Endothelial cell of umbilical vein (primary cell): Measurements from ENCODE around the gene HDAC11. TPM values are rescaled to one million over a fixed set of nuclear protein-coding genes. Genes with fewer than 3 reads are reported as not detected.

ENCODE experiments used
- BruUV-seq: library from RNA; stranded (reverse); fragments of 400-500 nt; replicated peaks from 2 replicates; lab custom pipeline; 2021; lab: Mats Ljungman, UMichigan
- CTCF ChIA-PET: fragments of 300-600, 350-600 bp; sonication (Branson Sonifier 250); formaldehyde crosslinking; loops from one replicate; lab custom pipeline; 2021; ENCODE audit warnings: antibody characterized with exemption, inconsistent platforms; lab: Charles Lee
- POLR2A ChIA-PET: fragments of 300-600, 350-600 bp; sonication (Branson Sonifier 250); formaldehyde crosslinking; loops from one replicate; lab custom pipeline; 2021; ENCODE audit warnings: antibody characterized with exemption, inconsistent platforms; lab: Charles Lee
- DNase-seq: peaks from one replicate; pipeline ENCODE4 v3.0.0-alpha.2; 2011; ENCODE audit warnings: low read depth, low spot score
- FAIRE-seq: peaks from 2 replicates; lab custom pipeline; 2011; peaks lifted over from hg19 to GRCh38; lab: Jason Lieb, UNC
- H2AFZ ChIP-seq: 2 replicates; pipeline ENCODE4 v1.6.0; 2012; ENCODE audit warnings: low read depth, low read length, control low read depth, inconsistent platforms
- H3K27ac ChIP-seq: 2 replicates; pipeline ENCODE4 v1.5.1; 2011; ENCODE audit warnings: low read depth, mild to moderate bottlenecking, control low read depth, low read length, moderate library complexity; ENCODE audit not compliant: insufficient read depth
- H3K27me3 ChIP-seq, 2 experiments: 2 replicates each; pipeline versions ENCODE4 v1.6.0 to v1.6.1; 2011; ENCODE audit warnings: low read length in 2 of 2, mixed read lengths in 1 of 2; ENCODE audit not compliant: control insufficient read depth in 2 of 2, insufficient read depth in 2 of 2
- H3K36me3 ChIP-seq, 2 experiments: 2 replicates in 1 of 2; 3 replicates in 1 of 2; pipeline ENCODE4 v1.5.1; 2011; ENCODE audit warnings: low read length in 2 of 2, mild to moderate bottlenecking in 1 of 2, moderate library complexity in 1 of 2; ENCODE audit not compliant: control insufficient read depth in 2 of 2, insufficient read depth in 2 of 2; ENCODE audit errors: extremely low read depth in 1 of 2
- H3K4me1 ChIP-seq: 3 replicates; pipeline ENCODE4 v1.5.1; 2011; ENCODE audit warnings: mild to moderate bottlenecking, low read length; ENCODE audit not compliant: control insufficient read depth, insufficient read depth; ENCODE audit errors: extremely low read depth
- H3K4me2 ChIP-seq: 2 replicates; pipeline ENCODE4 v1.6.1; 2011; ENCODE audit warnings: low read length, control low read depth, mixed read lengths; ENCODE audit not compliant: insufficient read depth
- H3K4me3 ChIP-seq, 3 experiments: fragments of 200-600 bp in 1 of 3; sonication (generic), shearing (Covaris generic) in 1 of 3; replicated peaks in 1 of 3; 2 replicates each; pipeline ENCODE4 v1.5.1; 2011 to 2016; ENCODE audit warnings: control low read depth in 3 of 3, low read length in 3 of 3, mild to moderate bottlenecking in 2 of 3, inconsistent platforms in 1 of 3, low read depth in 1 of 3, moderate library complexity in 1 of 3; ENCODE audit not compliant: insufficient read depth in 1 of 3
- H3K79me2 ChIP-seq: 2 replicates; pipeline ENCODE4 v1.6.0; 2012; ENCODE audit warnings: low read length, inconsistent platforms; ENCODE audit not compliant: control insufficient read depth, insufficient read depth
- H3K9ac ChIP-seq: replicated peaks from 2 replicates; pipeline ENCODE3; 2011; ENCODE audit warnings: low read length, control low read depth; ENCODE audit not compliant: insufficient read depth; ENCODE audit errors: extremely low read depth
- H3K9me1 ChIP-seq: replicated peaks from 3 replicates; pipeline ENCODE4 v1.6.0; 2011; ENCODE audit warnings: mild to moderate bottlenecking, low read length; ENCODE audit not compliant: control insufficient read depth, insufficient read depth; ENCODE audit errors: extremely low read depth
- H3K9me3 ChIP-seq: replicated peaks from 2 replicates; pipeline ENCODE4 v1.5.1; 2012; ENCODE audit warnings: low read length, inconsistent platforms; ENCODE audit not compliant: control insufficient read depth, insufficient read depth
- H4K20me1 ChIP-seq: replicated peaks from 2 replicates; pipeline ENCODE3; 2011; ENCODE audit warnings: mild to moderate bottlenecking, low read length; ENCODE audit not compliant: control insufficient read depth, insufficient read depth; ENCODE audit errors: extremely low read depth
- EZH2 ChIP-seq: IDR thresholded peaks from 2 replicates; pipeline ENCODE4 v1.6.1; 2012; ENCODE audit warnings: borderline replicate concordance, low read depth, mild to moderate bottlenecking, moderate library complexity, low read length, inconsistent platforms; ENCODE audit not compliant: severe bottlenecking
- FOS ChIP-seq: IDR thresholded peaks from 2 replicates; pipeline ENCODE4 v1.6.1; 2011; ENCODE audit warnings: mild to moderate bottlenecking, low read length, moderate library complexity, borderline replicate concordance; ENCODE audit not compliant: insufficient read depth
- GATA2 ChIP-seq: IDR thresholded peaks from 2 replicates; pipeline ENCODE4 v1.7.0; 2011; ENCODE audit warnings: low read depth, mild to moderate bottlenecking, moderate library complexity, mixed read lengths, low read length; ENCODE audit not compliant: insufficient read length, insufficient read depth
- JUN ChIP-seq: IDR thresholded peaks from 2 replicates; pipeline ENCODE4 v1.6.1; 2011; ENCODE audit warnings: borderline replicate concordance, low read depth; ENCODE audit not compliant: insufficient read length, insufficient read depth
- MYC ChIP-seq: IDR thresholded peaks from one replicate; pipeline ENCODE4 v1.6.1; 2011; ENCODE audit warnings: mild to moderate bottlenecking, low read depth, low read length
- POLR2A ChIP-seq: IDR thresholded peaks from 2 replicates; pipeline ENCODE4 v1.6.1; 2012; ENCODE audit warnings: low read depth, mild to moderate bottlenecking, control low read depth, low read length
- POLR2AphosphoS5 ChIP-seq: IDR thresholded peaks from 2 replicates; pipeline ENCODE4 v1.6.1; 2012; ENCODE audit warnings: low read depth, mild to moderate bottlenecking, control low read depth, low read length, moderate library complexity; ENCODE audit not compliant: insufficient read depth
- dilution Hi-C: fragments of 300-500 bp; cut with MboI; formaldehyde crosslinking; loops from one replicate; pipeline ENCODE4 v1.15.0; 2019; ENCODE audit warnings: low sequenced_read_pairs; ENCODE audit not compliant: extremely low pct_ligation_motif_present
- intact Hi-C: fragments of 100-400 bp; cut with micrococcal nuclease; formaldehyde crosslinking; loops from one replicate; pipeline ENCODE4 v1.10.0; 2022
- polyA plus RNA-seq, 4 experiments: library from polyadenylated mRNA; depleted of rRNA in 3 of 4; stranded (reverse) in 3 of 4; unstranded in 1 of 4; fragments of >200 nt; gene quantifications; 2 replicates each; pipeline versions ENCODE4 v1.2.1 to v1.2.3, GENCODE V29; 2011 to 2012; ENCODE audit warnings: missing spikeins in 1 of 4
- total RNA-seq: library from RNA; stranded (reverse); gene quantifications from 2 replicates; pipeline ENCODE4 v1.2.3, GENCODE V29; 2021
- TF ChIP-seq, protein P1 (sequence below): IDR thresholded peaks from 2 replicates; pipeline ENCODE4 v1.6.1; 2011; ENCODE audit not compliant: insufficient read depth, insufficient read length
- TF ChIP-seq, protein P2 (sequence below), 2 donors: IDR thresholded peaks; 1 replicate in 1 of 2; 2 replicates in 1 of 2; pipeline ENCODE4 v1.5.1; 2011; ENCODE audit warnings: low read length in 2 of 2, mild to moderate bottlenecking in 2 of 2, moderate library complexity in 2 of 2, control low read depth in 1 of 2, inconsistent platforms in 1 of 2, low read depth in 1 of 2; ENCODE audit not compliant: insufficient read depth in 1 of 2; ENCODE audit errors: extremely low read depth in 1 of 2

HDAC11 gene
- total and polyA plus RNA-seq, 2 donors (not counting 3 experiments of a cell fraction or from before 2014, with no cell fraction given), result 6.8 to 8.8 TPM

DNA sequence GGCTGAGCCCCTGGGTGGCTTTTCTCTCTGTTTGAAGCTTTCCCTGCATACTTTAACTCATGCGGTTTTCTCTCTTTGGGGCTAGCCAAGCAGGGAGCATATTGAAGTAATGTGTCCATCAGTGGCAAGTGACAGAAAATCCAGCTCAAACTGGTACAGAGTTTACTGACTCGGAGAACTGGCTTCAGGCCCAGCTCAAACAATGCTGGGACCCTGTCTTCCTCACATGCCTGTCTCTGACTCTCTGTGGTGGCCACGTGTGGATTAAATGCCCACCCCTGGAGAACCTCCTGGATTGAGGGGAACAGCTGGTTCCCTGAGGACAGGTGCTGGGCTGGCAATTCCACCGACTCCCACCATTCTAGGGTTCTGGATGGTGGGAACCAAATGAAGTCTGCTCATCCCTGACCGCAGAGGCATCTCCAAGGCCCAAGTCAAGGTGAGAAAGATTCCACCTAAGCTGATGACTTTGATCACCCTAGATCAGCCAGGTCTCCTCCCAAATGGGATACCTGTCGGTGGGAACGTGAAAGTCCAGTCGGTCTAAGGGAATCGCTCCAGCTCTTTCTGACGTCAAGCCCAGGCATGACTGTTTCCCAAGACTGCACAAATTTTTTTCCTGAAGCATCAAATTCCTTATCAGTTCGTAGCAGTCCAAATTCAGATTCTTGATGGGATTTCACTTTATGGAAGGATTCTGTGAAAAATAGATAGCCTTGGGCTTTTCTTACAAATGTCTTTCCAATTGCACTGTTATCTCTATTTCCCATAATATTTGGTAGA lies 16.3 kb upstream of the HDAC11 start:
- Histone ChIP-seq H3K9ac (no peak overlapping the region), H3K4me3 (no peak overlapping the region), H3K27me3 (peaks cover 0 to 3% of the 10 kb centered on the region in 2 experiments), H3K9me1 (no peaks in the 10 kb centered on the region), H2AFZ (no peak overlapping the region), H3K9me3 (no peaks in the 10 kb centered on the region), H3K79me2 (no peaks in the 10 kb centered on the region), H3K4me2 (no peak overlapping the region), H3K27ac (no peak overlapping the region), H3K4me1 (no peaks in the 10 kb centered on the region), H3K36me3 (no peaks in the 10 kb centered on the region), H4K20me1 (no peaks in the 10 kb centered on the region)
- POLR2A ChIA-PET, result no interaction called here
- no peak for TF ChIP-seq POLR2A
- no peak for TF ChIP-seq POLR2AphosphoS5
- TF ChIP-seq EZH2, result no peak
- no peak for FAIRE-seq
- DNase-seq, result no peak
- intact Hi-C loops (no loop called here), dilution Hi-C loops (loop anchor here (25.0 kb wide), 1 partner anchor 377 kb away; no protein-coding TSS in a partner anchor)
- CTCF ChIA-PET, result interaction anchor here (1.0 to 4.8 kb wide), 5 partner anchors 8 to 372 kb away, joined by 3 to 75 read pairs (median 6); no protein-coding TSS in a partner anchor
- no TSS peak for BruUV-seq

- dilution Hi-C loops, result loop anchor here (25.0 kb wide), 1 partner anchor 378 kb away; no protein-coding TSS in a partner anchor
- POLR2A ChIA-PET, result no interaction called here
- Histone ChIP-seq H2AFZ (no peak overlapping the region), H3K4me2 (no peak overlapping the region), H3K27me3 (peaks cover 0 to 3% of the 10 kb centered on the region in 2 experiments), H3K36me3 (no peaks in the 10 kb centered on the region), H3K4me3 (no peak overlapping the region), H3K27ac (no peak overlapping the region), H3K4me1 (no peaks in the 10 kb centered on the region), H3K9me3 (no peaks in the 10 kb centered on the region), H3K9me1 (no peaks in the 10 kb centered on the region), H3K79me2 (no peaks in the 10 kb centered on the region), H3K9ac (no peak overlapping the region), H4K20me1 (no peaks in the 10 kb centered on the region)
- TF ChIP-seq, protein P1, sequence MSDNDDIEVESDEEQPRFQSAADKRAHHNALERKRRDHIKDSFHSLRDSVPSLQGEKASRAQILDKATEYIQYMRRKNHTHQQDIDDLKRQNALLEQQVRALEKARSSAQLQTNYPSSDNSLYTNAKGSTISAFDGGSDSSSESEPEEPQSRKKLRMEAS, result no peak
- TF ChIP-seq MYC, result no peak
- TF ChIP-seq FOS, result no peak
- TF ChIP-seq POLR2A, result no peak
- no peak for TF ChIP-seq GATA2
- TF ChIP-seq, protein P2, sequence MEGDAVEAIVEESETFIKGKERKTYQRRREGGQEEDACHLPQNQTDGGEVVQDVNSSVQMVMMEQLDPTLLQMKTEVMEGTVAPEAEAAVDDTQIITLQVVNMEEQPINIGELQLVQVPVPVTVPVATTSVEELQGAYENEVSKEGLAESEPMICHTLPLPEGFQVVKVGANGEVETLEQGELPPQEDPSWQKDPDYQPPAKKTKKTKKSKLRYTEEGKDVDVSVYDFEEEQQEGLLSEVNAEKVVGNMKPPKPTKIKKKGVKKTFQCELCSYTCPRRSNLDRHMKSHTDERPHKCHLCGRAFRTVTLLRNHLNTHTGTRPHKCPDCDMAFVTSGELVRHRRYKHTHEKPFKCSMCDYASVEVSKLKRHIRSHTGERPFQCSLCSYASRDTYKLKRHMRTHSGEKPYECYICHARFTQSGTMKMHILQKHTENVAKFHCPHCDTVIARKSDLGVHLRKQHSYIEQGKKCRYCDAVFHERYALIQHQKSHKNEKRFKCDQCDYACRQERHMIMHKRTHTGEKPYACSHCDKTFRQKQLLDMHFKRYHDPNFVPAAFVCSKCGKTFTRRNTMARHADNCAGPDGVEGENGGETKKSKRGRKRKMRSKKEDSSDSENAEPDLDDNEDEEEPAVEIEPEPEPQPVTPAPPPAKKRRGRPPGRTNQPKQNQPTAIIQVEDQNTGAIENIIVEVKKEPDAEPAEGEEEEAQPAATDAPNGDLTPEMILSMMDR (IDR thresholded peaks at IDR 0.05; ENCODE audit: extremely low read depth in 1 of 2, insufficient read depth in 1 of 2, low read depth in 1 of 2, low read length in 2 of 2), result no peak
- no peak for TF ChIP-seq JUN
- TF ChIP-seq POLR2AphosphoS5, result no peak
- TF ChIP-seq EZH2, result no peak
- FAIRE-seq (no peak), DNase-seq (no peak)
- no TSS peak for BruUV-seq
- CTCF ChIA-PET, result no interaction called here
- intact Hi-C loops, result no loop called here
Measured at GRCh38 chr3:13465236-13465873, 14.8 kb upstream of the HDAC11 start.
